H9 (cell line): Measurements from ENCODE around the gene FREY1. TPM values are rescaled to one million over a fixed set of nuclear protein-coding genes. Genes with fewer than 3 reads are reported as not detected.

Experiments used
- DNase-seq: peaks from one replicate; pipeline ENCODE4 v3.0.0-alpha.2; 2017
- H2AFZ ChIP-seq: one replicate; pipeline ENCODE4 v1.6.1; 2013; ENCODE audit warnings: mild to moderate bottlenecking, low read length, control low read depth, moderate library complexity
- H2AK5ac ChIP-seq: 2 replicates; pipeline ENCODE4 v1.6.1; 2013; ENCODE audit warnings: low read length, control low read depth, mixed read lengths; ENCODE audit not compliant: insufficient read length
- H2BK120ac ChIP-seq: one replicate; pipeline ENCODE4 v1.6.1; 2013; ENCODE audit warnings: low read depth, mild to moderate bottlenecking, low read length, control low read depth, inconsistent platforms; ENCODE audit not compliant: poor library complexity, severe bottlenecking
- H2BK12ac ChIP-seq: 2 replicates; pipeline ENCODE4 v1.6.1; 2013; ENCODE audit warnings: low read length, control low read depth, mixed read lengths, low read depth; ENCODE audit not compliant: insufficient read length
- H2BK15ac ChIP-seq: 2 replicates; pipeline ENCODE4 v1.6.1; 2013; ENCODE audit warnings: low read depth, low read length, control low read depth
- H2BK20ac ChIP-seq: one replicate; pipeline ENCODE4 v1.6.1; 2013; ENCODE audit warnings: low read depth, mild to moderate bottlenecking, low read length, control low read depth, inconsistent platforms; ENCODE audit not compliant: poor library complexity, severe bottlenecking
- H2BK5ac ChIP-seq: 2 replicates; pipeline ENCODE4 v1.6.1; 2013; ENCODE audit warnings: low read length, control low read depth, mixed read lengths; ENCODE audit not compliant: insufficient read length
- H3K14ac ChIP-seq: 2 replicates; pipeline ENCODE4 v1.6.1; 2013; ENCODE audit warnings: low read length, control low read depth; ENCODE audit not compliant: insufficient read depth
- H3K18ac ChIP-seq: 2 replicates; pipeline ENCODE4 v1.6.1; 2013; ENCODE audit warnings: low read depth, mild to moderate bottlenecking, mixed read lengths, low read length, control low read depth; ENCODE audit not compliant: insufficient read length
- H3K23ac ChIP-seq: 2 replicates; pipeline ENCODE4 v1.6.1; 2013; ENCODE audit warnings: low read length, control low read depth, mixed read lengths, low read depth; ENCODE audit not compliant: insufficient read length
- H3K23me2 ChIP-seq: 2 replicates; pipeline ENCODE4 v1.6.1; 2013; ENCODE audit warnings: low read depth, mild to moderate bottlenecking, mixed read lengths, low read length, control low read depth; ENCODE audit not compliant: insufficient read length, poor library complexity, severe bottlenecking
- H3K27ac ChIP-seq: 2 replicates; pipeline ENCODE4 v1.5.1; 2013; ENCODE audit warnings: low read length, control low read depth, mixed read lengths, low read depth; ENCODE audit not compliant: insufficient read length
- H3K27me3 ChIP-seq: 2 replicates; pipeline ENCODE4 v1.6.1; 2013; ENCODE audit warnings: low read length, control low read depth, inconsistent platforms; ENCODE audit not compliant: insufficient read depth
- H3K4ac ChIP-seq: 2 replicates; pipeline ENCODE4 v1.6.1; 2013; ENCODE audit warnings: low read depth, mild to moderate bottlenecking, control low read depth, inconsistent platforms, low read length, moderate library complexity
- H3K4me1 ChIP-seq: 2 replicates; pipeline ENCODE4 v1.6.1; 2013; ENCODE audit warnings: low read length, control low read depth, inconsistent platforms; ENCODE audit not compliant: insufficient read depth
- H3K4me2 ChIP-seq: 2 replicates; pipeline ENCODE4 v1.6.1; 2013; ENCODE audit warnings: low read length, control low read depth, mixed read lengths; ENCODE audit not compliant: insufficient read length, insufficient read depth
- H3K56ac ChIP-seq: 2 replicates; pipeline ENCODE4 v1.6.1; 2013; ENCODE audit warnings: low read depth, mild to moderate bottlenecking, mixed read lengths, low read length, control low read depth; ENCODE audit not compliant: insufficient read length
- H3K79me1 ChIP-seq: 2 replicates; pipeline ENCODE4 v1.6.1; 2013; ENCODE audit warnings: low read depth, mild to moderate bottlenecking, moderate library complexity, low read length, control low read depth, inconsistent platforms; ENCODE audit not compliant: insufficient read depth, poor library complexity, severe bottlenecking
- H3K79me2 ChIP-seq: 2 replicates; pipeline ENCODE4 v1.6.1; 2013; ENCODE audit warnings: low read length, control low read depth, inconsistent platforms; ENCODE audit not compliant: insufficient read depth
- H3K9ac ChIP-seq: 2 replicates; pipeline ENCODE4 v1.6.1; 2013; ENCODE audit warnings: low read length, control low read depth, mixed read lengths; ENCODE audit not compliant: insufficient read length; ENCODE audit errors: extremely low read depth
- H3K9me3 ChIP-seq: one replicate; pipeline ENCODE4 v1.6.1; 2013; ENCODE audit warnings: low read depth, low read length, inconsistent platforms; ENCODE audit not compliant: control insufficient read depth
- H3T11ph ChIP-seq: one replicate; pipeline ENCODE4 v1.6.1; 2013; ENCODE audit warnings: mild to moderate bottlenecking, low read length, control low read depth, inconsistent platforms
- H4K20me1 ChIP-seq: one replicate; pipeline ENCODE4 v1.6.1; 2013; ENCODE audit not compliant: control insufficient read depth, insufficient read length, insufficient read depth
- H4K5ac ChIP-seq: 2 replicates; pipeline ENCODE4 v1.6.1; 2013; ENCODE audit warnings: low read depth, mild to moderate bottlenecking, mixed read lengths, low read length, control low read depth; ENCODE audit not compliant: insufficient read length
- H4K8ac ChIP-seq: replicated peaks from 2 replicates; pipeline ENCODE4 v1.6.1; 2013; ENCODE audit warnings: low read length, control low read depth, mixed read lengths, low read depth; ENCODE audit not compliant: insufficient read length
- H4K91ac ChIP-seq: 2 replicates; pipeline ENCODE4 v1.6.1; 2013; ENCODE audit warnings: low read depth, mild to moderate bottlenecking, moderate library complexity, mixed read lengths, low read length, control low read depth; ENCODE audit not compliant: insufficient read length
- H3K27ac Mint-ChIP-seq, 3 experiments: 2 replicates in 2 of 3; 3 replicates in 1 of 3; pipeline ENCODE4 v1.8.0; 2020 to 2021; ENCODE audit warnings: mixed read lengths in 3 of 3, mild to moderate bottlenecking in 1 of 3, moderate library complexity in 1 of 3
- H3K27me3 Mint-ChIP-seq: 2 replicates; pipeline ENCODE4 v1.8.0; 2021; ENCODE audit warnings: low read depth, mild to moderate bottlenecking, moderate library complexity, mixed read lengths
- H3K36me3 Mint-ChIP-seq, 3 experiments: 2 replicates in 2 of 3; 3 replicates in 1 of 3; pipeline ENCODE4 v1.8.0; 2020 to 2021; ENCODE audit warnings: low read depth in 3 of 3, mixed read lengths in 3 of 3; ENCODE audit not compliant: insufficient read depth in 1 of 3
- H3K4me1 Mint-ChIP-seq, 2 experiments: 2 replicates each; pipeline ENCODE4 v1.8.0; 2020; ENCODE audit warnings: mixed read lengths in 2 of 2
- H3K4me3 Mint-ChIP-seq, 2 experiments: 2 replicates in 1 of 2; 3 replicates in 1 of 2; pipeline ENCODE4 v1.8.0; 2020 to 2021; ENCODE audit warnings: mild to moderate bottlenecking in 2 of 2, mixed read lengths in 2 of 2, moderate library complexity in 1 of 2
- H3K9me3 Mint-ChIP-seq, 2 experiments: 2 replicates in 1 of 2; 3 replicates in 1 of 2; pipeline ENCODE4 v1.8.0; 2020; ENCODE audit warnings: mild to moderate bottlenecking in 2 of 2, mixed read lengths in 2 of 2, moderate library complexity in 1 of 2
- CTCF ChIP-seq: fragments of 200-600 bp; sonication (generic); conservative IDR thresholded peaks from 3 replicates; pipeline ENCODE4 v1.8.0; 2021; ENCODE audit warnings: antibody characterized with exemption, mild to moderate bottlenecking
- WGBS: extraction: QIAGEN DNeasy Blood & Tissue Kit; methylation state at CpG from one replicate; pipeline ENCODE4 v1.1.7; 2013; ENCODE audit warnings: missing lambda C conversion rate, low lambda C conversion rate, mixed read lengths; ENCODE audit not compliant: insufficient read length; ENCODE audit errors: extremely low coverage; 5-methylcytosine and 5-hydroxymethylcytosine counted together
- total RNA-seq: library from RNA; stranded (reverse); gene quantifications from 2 replicates; pipeline ENCODE4 v1.2.1, GENCODE V29; 2021

Gene FREY1
- total RNA-seq, 1 experiment from 2014 or later = 2.1 TPM

- Histone ChIP-seq H2BK15ac (no peak overlapping the region), H3T11ph (no peak overlapping the region), H3K79me1 (no peaks in the 10 kb centered on the region), H4K20me1 (no peaks in the 10 kb centered on the region), H3K4ac (no peak overlapping the region), H2BK5ac (no peak overlapping the region), H3K79me2 (no peaks in the 10 kb centered on the region), H3K23ac (no peak overlapping the region), H2BK12ac (no peak overlapping the region), H3K14ac (no peak overlapping the region), H4K5ac (no peak overlapping the region), H2BK20ac (no peak overlapping the region), H3K27me3 (no peaks in the 10 kb centered on the region), H3K9me3 (no peaks in the 10 kb centered on the region), H3K23me2 (peaks cover 3% of the 10 kb centered on the region), H2AK5ac (no peak overlapping the region), H4K91ac (no peak overlapping the region), H2BK120ac (no peak overlapping the region), H3K27ac (no peak overlapping the region), H3K18ac (no peak overlapping the region), H3K4me1 (no peaks in the 10 kb centered on the region), H3K4me2 (no peak overlapping the region), H4K8ac (no peak overlapping the region), H2AFZ (no peak overlapping the region), H3K9ac (no peak overlapping the region), H3K56ac (no peak overlapping the region)
- Mint-ChIP-seq H3K9me3 (no peaks in the 10 kb centered on the region), H3K27me3 (no peaks in the 10 kb centered on the region), H3K27ac (no peak overlapping the region), H3K4me1 (peaks cover 3 to 5% of the 10 kb centered on the region in 2 experiments), H3K4me3 (no peak overlapping the region; a peak in 1 of 5 replicates), H3K36me3 (peaks cover 5 to 40% (median 29%) of the 10 kb centered on the region in 3 experiments; a peak in 6 of 7 replicates)
- no peak for DNase-seq
- WGBS = no CpG with 5 or more reads among the region's 19 CpGs
- TF ChIP-seq CTCF = no peak
Measured at GRCh38 chr11:45913514-45913913, 6.4 kb upstream of the FREY1 start.
